ACC112 (cell line): ENCODE data around the gene RNF224.
"Not testable (repeated sequence)": the region's sequence is repeated elsewhere in the genome, so short reads cannot be mapped to it uniquely, and the experiment has no call there.

Experiments
- H2AFZ ChIP-seq: fragments of 200-600 bp; sonication (generic); one replicate; pipeline ENCODE4 v1.6.0; 2017; ENCODE audit warnings: antibody characterized with exemption, low read length; ENCODE audit not compliant: unreplicated experiment
- H3K27ac ChIP-seq: fragments of 200-600 bp; sonication (generic); 2 replicates; pipeline ENCODE4 v1.5.1; 2014; ENCODE audit warnings: low read depth, mild to moderate bottlenecking, antibody characterized with exemption, low read length, moderate library complexity
- H3K27me3 ChIP-seq: fragments of 200-600 bp; sonication (generic); 2 replicates; pipeline ENCODE4 v1.6.1; 2014; ENCODE audit warnings: mild to moderate bottlenecking, antibody characterized with exemption, low read length, moderate library complexity, mixed read lengths; ENCODE audit not compliant: insufficient read depth
- H3K36me3 ChIP-seq: fragments of 200-600 bp; sonication (generic); 2 replicates; pipeline ENCODE4 v1.6.1; 2016; ENCODE audit warnings: mild to moderate bottlenecking, antibody characterized with exemption, low read length, moderate library complexity, mixed read lengths; ENCODE audit not compliant: insufficient read depth
- H3K4me1 ChIP-seq: fragments of 200-600 bp; sonication (generic); one replicate; pipeline ENCODE4 v1.6.1; 2016; ENCODE audit warnings: low read length, mixed read lengths; ENCODE audit not compliant: insufficient read depth, unreplicated experiment, control insufficient read depth
- H3K4me3 ChIP-seq: fragments of 200-600 bp; sonication (generic); 2 replicates; pipeline ENCODE4 v1.5.1; 2014; ENCODE audit warnings: mild to moderate bottlenecking, low read depth, low read length
- H3K79me2 ChIP-seq: fragments of 200-600 bp; sonication (generic); one replicate; pipeline ENCODE4 v1.6.0; 2016; ENCODE audit warnings: low read length; ENCODE audit not compliant: control insufficient read depth, unreplicated experiment, insufficient read depth

Gene RNF224

GRCh38 chr9:137252555-137253506, 25.5 kb downstream of the RNF224 start:
- Histone ChIP-seq H3K27ac (no peak overlapping the region), H3K79me2 (peaks cover 19% of the 10 kb centered on the region), H3K36me3 (0 out of 2 replicates have a peak, but pooled peaks cover 3% of the 10 kb centered on the region), H3K4me1 (peaks cover 14% of the 10 kb centered on the region), H3K4me3 (no peak overlapping the region), H2AFZ (no peak overlapping the region), H3K27me3 (no peaks in the 10 kb centered on the region)

DNA sequence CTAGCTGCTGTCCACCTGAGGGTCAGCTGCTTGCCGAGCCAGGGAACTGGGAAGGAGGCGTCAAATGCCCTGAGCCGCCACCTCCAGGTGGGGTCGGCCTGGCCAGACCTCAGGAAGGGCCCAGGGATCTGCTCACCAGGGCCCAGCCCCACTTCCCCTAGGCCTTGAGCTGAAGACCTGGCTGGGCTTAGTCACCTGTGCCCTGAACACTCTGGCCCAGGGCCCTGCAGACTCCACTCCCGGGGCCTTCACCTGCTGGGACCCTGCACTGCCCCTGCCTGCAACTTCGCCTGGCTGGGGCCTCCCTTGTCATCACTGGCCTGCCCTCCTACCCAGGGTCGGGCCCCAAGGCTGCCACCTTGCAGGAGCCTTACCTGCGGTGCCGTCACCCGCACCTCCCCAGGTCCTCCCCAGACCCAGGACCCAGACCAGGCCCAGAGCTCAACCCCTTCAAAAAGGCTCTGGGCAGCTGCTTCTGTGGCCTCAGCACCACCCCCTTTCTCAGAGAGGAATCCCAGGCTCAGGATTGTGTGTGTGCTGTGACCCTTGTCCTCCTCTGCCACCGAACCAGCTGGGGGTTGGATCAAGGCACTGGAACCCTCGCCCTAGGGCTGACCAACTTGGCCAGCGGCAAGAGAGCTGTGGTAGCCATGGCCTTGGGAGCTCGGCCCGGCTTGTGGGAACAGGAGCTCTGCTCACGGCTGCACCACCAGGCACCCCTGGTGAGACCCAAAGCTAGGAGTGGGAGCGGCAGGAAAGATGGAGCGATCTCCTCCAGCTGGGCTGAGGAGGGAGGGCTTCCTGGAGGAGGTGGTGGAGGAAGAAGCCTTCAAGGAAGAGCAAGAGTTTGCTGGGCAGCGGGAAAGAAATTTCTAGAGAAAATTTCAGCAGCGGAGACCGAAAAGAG, 26.7 kb downstream of the RNF224 start:
- peaks cover 6% of the 10 kb centered on the region; the same call in 1 of the 2 replicates for H3K36me3 ChIP-seq
- H3K79me2 ChIP-seq = peaks cover 19% of the 10 kb centered on the region
- peak overlapping the region; percentile 98 for H2AFZ ChIP-seq
- H3K27me3 ChIP-seq = no peaks in the 10 kb centered on the region
- H3K27ac ChIP-seq = no peak overlapping the region
- H3K4me3 ChIP-seq = peak overlapping the region; percentile 83
- H3K4me1 ChIP-seq = peaks cover 14% of the 10 kb centered on the region

GRCh38 chr9:137254624-137255447, 27.5 kb downstream of the RNF224 start, which contains the start of gene NELFB:
TSS of gene NELFB (plus strand) at chr9:137255327.
- peaks cover 19% of the 10 kb centered on the region for H3K79me2 ChIP-seq
- peak within 1 kb of the TSS; percentile 83 for H3K4me3 ChIP-seq
- H3K27ac ChIP-seq = no peak within 1 kb of the TSS
- H3K27me3 ChIP-seq = no peaks in the 10 kb centered on the region
- H3K4me1 ChIP-seq = peaks cover 14% of the 10 kb centered on the region
- peaks cover 6% of the 10 kb centered on the region; the same call in 1 of the 2 replicates for H3K36me3 ChIP-seq
- H2AFZ ChIP-seq = peak within 1 kb of the TSS; percentile 98

- Histone ChIP-seq H2AFZ (peak overlapping the region; percentile 91), H3K4me3 (peak overlapping the region; percentile 83), H3K27me3 (no peaks in the 10 kb centered on the region), H3K36me3 (peaks cover 6% of the 10 kb centered on the region; the same call in 1 of the 2 replicates), H3K4me1 (peaks cover 14% of the 10 kb centered on the region), H3K27ac (no peak overlapping the region), H3K79me2 (peaks cover 19% of the 10 kb centered on the region)
These were observed 28.3 kb downstream of the RNF224 start for GRCh38 chr9:137255448-137256114.

DNA sequence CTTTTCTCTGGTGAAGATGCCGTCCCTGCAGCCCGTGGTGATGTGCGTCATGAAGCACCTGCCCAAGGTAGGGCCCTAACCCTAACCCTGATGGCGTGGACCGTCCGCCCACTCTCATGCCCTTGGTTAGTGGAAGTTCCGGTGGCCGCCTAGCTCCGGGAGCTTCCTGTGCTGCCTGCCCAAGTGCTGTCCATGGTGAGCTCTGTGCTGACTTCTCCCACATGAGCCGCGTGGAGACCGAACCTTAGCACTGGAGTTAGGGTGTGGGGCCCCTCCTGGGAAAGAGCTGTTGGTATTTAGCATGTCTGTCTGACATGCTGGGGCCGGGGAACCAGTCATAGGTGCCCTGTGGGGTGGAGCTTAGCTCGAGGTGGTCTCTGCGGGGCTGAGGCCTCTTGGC, 29.1 kb downstream of the RNF224 start:
- no peaks in the 10 kb centered on the region for H3K27me3 ChIP-seq
- no peak overlapping the region for H2AFZ ChIP-seq
- H3K27ac ChIP-seq = no peak overlapping the region
- H3K4me1 ChIP-seq = peaks cover 14% of the 10 kb centered on the region
- H3K36me3 ChIP-seq = peaks cover 6% of the 10 kb centered on the region; the same call in 1 of the 2 replicates
- H3K4me3 ChIP-seq = peak overlapping the region; percentile 83
- H3K79me2 ChIP-seq = peaks cover 19% of the 10 kb centered on the region

- peaks cover 6% of the 10 kb centered on the region; the same call in 1 of the 2 replicates for H3K36me3 ChIP-seq
- H3K27ac ChIP-seq = no peak overlapping the region
- peak overlapping the region; percentile 83 for H3K4me3 ChIP-seq
- no peaks in the 10 kb centered on the region for H3K27me3 ChIP-seq
- H3K79me2 ChIP-seq = peaks cover 19% of the 10 kb centered on the region
- peaks cover 14% of the 10 kb centered on the region for H3K4me1 ChIP-seq
- no peak overlapping the region for H2AFZ ChIP-seq
These were observed 29.6 kb downstream of the RNF224 start for GRCh38 chr9:137256856-137257255.

DNA sequence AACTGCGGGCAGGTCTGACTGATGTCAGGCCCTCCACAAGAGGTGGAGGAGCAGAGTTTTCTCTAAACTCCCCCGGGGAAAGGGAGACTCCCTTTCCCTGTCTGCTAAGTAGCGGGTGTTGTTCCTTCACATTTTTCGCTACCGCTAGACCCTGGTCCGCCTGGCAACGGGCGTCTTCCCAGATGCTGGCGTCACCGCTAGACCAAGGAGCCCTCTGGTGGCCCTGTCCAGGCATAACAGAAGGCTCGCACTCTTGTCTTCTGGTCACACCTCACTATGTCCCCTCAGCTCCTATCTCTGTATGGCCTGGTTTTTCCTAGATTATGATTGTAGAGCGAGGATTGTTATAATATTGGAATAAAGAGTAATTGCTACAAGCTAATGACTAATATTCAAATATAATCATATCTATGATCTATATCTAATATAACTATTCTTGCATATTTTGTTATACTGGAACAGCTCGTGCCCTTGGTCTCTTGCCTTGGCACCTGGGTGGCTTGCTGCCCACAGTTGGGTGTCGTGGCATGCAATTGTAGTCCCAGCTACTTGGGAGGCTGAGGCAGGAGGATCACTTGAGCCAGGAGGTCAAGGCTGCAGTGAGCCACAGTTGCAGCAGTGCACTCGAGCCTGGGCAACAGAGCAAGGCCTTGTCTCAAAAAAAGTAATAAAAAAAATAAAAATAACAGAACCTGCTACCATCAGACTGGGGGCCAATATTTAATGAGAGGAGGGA, 35.0 kb downstream of the RNF224 start:
- H3K79me2 ChIP-seq, H3K27ac ChIP-seq, H3K27me3 ChIP-seq, H2AFZ ChIP-seq, H3K4me3 ChIP-seq, H3K4me1 ChIP-seq: not testable (repeated sequence)
- H3K36me3 ChIP-seq = peaks cover 11% of the 10 kb centered on the region; the same call in 1 of the 2 replicates

DNA sequence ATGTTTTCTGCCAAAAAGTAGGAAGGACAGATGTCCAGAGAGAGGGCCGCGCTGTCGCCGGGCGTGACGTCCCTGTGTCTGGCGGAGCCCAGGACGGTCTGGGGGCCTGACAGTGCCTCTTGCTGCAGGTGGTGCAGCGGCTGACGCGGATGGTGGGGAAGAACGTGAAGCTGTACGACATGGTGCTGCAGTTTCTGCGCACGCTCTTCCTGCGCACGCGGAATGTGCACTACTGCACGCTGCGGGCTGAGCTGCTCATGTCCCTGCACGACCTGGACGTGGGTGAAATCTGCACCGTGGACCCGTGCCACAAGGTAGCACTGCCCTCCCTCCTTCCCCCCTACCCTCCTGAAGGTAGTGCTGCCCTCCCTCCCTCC, 35.6 kb downstream of the RNF224 start:
- H3K36me3 ChIP-seq = peaks cover 11% of the 10 kb centered on the region; the same call in 1 of the 2 replicates
- no peaks in the 10 kb centered on the region for H3K27me3 ChIP-seq
- no peaks in the 10 kb centered on the region for H3K79me2 ChIP-seq
- H3K4me3 ChIP-seq = no peak overlapping the region
- no peak overlapping the region for H3K27ac ChIP-seq
- H3K4me1 ChIP-seq = peaks cover 4% of the 10 kb centered on the region
- H2AFZ ChIP-seq = no peak overlapping the region

DNA sequence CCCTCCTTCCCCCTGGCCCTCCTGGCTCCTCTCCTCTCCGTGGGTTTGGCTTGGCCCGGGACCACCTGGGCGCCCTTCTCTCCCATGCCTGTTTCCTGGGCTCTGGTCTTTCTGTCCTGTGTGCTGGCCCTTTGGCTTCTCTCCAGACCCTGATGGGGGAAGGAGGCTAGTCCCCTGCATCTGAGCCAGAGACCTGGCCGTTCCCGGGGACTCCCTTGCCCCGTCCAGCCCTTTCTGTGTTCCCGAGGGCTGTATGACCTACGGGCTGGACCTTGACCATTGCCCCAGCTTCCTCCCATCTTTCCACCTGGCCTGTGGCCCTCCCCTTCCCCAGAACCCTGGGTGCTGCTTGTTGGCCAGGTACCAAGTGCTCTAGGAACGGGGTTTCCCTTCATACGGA, 36.2 kb downstream of the RNF224 start:
- no peaks in the 10 kb centered on the region for H3K27me3 ChIP-seq
- no peaks in the 10 kb centered on the region for H3K79me2 ChIP-seq
- peaks cover 10% of the 10 kb centered on the region for H3K4me1 ChIP-seq
- no peak overlapping the region for H2AFZ ChIP-seq
- no peak overlapping the region for H3K4me3 ChIP-seq
- peaks cover 11% of the 10 kb centered on the region; the same call in 1 of the 2 replicates for H3K36me3 ChIP-seq
- no peak overlapping the region for H3K27ac ChIP-seq
